HG03135 (cell line): ENCODE measurements around the gene GAMT.
"Not testable (repeated sequence)": the region's sequence is repeated elsewhere in the genome, so short reads cannot be mapped to it uniquely, and the experiment has no call there.

ENCODE experiments used
- ATAC-seq: cut with Tn5 transposase; IDR thresholded peaks from one replicate; pipeline ENCODE4 v1.9.1; 2021; ENCODE audit warnings: mild to moderate bottlenecking, moderate library complexity; ENCODE audit not compliant: unreplicated experiment

Gene GAMT

DNA sequence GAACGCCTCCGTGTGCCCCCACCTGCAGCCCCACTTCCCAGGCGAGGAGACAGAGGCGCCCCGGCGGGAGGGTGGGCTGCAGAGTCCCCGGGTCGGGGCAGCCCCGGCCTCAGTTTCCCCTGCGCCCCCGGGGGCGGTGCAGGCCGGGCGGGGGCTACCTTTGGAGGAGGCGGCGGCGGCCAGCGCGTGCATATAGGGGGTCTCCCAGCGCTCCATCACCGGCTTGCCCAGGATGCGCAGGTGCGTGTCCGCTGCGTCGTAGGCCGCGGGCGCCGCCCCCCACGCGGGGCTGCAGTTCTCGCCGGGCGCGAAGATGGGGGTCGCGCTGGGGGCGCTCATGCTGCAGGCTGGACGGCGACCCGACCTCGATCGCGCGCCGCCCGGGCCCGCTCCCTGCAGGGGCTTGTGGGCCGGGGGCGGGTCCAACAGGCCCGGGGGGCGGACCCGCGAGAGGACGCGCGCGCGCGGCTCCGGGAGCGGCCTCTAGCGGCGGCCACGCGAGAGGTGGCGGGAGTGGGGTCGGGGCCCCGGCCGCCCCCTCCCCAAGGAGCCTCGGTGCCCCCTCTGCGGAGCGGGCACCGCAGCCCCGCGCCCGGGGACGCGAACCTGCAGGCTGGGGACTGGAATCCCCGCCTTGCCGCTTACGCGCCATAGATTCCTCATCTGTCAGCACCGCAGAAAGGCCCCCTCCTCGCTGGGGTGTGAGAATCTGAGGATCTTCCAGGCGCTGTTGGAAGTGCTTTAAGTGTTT is at the start of gene GAMT:
Gene GAMT, minus strand, starts transcription at position 405 of the 751 bp plus-strand sequence. Its CDS starts 66 bp downstream, at position 339.
- no peak for ATAC-seq

DNA sequence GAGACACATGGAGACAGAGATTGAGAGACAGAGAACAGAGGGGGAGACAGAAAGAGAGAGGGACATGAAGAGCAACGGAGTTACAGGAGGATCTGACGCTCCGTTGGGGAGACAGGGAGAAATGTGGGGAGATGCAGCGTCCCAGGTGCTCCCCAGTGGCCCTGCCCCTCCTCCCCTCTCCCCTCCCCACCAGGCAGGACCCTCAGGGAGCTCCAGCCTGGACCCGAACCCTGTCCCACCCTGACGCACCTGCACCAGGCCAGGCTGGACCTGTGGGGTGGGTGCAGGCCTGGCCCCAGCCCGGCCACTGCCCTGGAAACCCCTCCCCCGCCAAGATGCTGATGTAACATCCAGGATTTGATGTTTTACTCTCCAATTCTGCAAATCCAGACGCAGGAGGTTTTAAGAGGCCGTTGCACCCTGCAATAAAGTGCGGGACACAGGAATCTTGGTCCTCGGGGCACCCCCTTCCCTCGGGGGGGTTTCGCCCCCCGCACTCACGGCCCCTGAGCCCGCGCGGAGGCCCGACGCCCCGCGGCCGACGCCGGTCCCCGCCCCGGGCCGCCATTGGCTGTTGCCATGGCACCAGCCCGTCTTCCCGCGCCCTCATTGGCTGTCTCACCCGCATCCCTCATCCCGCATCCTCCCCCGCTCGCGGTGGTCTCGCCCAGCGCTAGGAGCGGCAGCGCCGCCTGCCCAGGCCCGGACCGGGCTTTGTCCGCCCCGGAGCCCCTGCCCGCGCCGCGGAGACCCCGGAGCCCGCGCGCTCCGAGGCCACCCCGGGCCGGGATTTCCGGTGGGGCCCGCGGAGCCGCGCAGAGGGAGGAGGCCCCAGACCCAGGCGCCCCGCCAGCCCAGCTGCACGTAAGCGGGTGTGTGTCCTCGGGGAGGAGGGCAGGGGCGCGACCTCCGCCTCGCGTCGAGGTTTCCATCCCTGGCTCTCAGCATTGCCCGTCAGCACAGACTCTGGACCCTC is 48.4 kb upstream of the GAMT start, which contains the start of gene APC2:
Gene APC2, plus strand, starts transcription at position 655 of the 976 bp plus-strand sequence. CDS start 2,881 bp downstream, outside the sequence.
- no peak for ATAC-seq

DNA sequence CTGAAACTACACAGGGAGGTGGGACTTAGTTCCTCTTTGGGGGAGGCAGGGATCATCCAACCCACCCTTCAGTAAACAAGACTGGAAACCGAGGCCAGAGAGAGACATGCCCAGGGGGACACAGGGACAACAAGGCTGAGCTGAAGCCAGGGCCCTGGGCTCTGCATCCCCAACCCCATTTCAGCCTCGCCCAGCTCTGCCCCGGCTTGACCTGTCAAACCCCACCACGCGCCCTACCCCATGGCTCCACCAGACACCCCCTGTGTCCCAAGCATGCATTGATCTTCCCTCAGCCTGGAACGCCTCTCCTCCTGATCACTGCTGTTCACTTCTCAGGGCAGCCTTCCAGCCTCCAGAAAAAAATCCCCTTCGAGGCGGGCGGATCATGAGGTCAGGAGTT is 46.6 kb upstream of the GAMT start:
- ATAC-seq: no peak

DNA sequence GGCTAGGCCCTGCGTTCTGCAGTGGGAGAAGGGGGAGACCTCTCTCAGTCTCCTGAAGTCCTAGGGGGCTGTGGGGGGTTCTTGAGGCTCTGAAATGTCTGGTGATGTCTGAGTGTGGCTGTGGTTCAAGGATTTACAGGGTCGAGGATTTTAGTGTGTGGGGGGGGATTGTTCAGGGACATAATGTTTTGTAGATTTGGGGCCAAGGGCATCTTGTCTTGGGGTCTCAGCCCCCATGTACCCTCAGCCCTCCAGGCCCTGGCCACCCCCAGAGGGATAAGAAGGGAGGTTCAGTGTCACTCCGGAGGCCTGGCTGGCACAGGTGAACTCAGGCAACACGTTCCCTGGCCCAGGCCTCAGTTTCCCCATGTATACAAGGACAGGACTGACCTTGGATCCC is 46.2 kb upstream of the GAMT start:
- no peak for ATAC-seq

DNA sequence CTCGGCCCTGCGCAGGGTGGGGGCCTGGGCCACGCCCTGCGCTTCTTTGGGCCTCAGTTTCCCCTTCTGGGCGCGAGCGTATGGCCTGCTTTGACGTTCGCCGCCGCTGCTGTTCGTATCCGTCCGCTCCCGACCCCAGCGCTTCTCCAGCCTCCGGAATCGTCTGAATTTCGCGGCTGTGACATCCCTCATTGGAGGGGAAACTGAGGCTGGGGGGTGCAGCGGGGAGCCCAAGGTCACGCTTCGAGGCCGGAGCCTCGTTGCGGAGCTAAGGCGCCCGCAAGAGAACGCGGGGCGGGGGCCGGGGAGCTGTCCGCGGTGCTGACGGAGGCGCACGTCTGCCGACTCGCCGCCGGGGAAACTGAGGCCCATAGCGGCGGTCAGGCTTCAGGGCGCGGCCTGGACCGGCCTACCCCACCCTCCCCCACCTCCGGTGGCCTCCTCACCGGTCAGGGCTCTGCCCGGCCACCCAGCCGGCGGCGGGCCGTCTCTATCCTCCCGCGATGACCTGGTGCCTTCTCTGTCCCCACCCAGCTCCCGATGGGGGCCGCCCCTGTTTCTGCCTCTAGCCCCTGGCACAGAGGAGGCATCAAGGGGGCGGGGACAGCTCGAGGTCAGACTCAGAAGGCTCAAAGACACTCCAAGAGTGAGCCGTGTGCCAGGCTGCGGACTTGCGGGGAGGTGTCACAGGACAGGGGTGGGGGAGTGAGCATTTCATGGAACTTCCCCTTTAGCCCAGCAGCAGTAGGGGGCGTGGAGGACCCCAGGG is 45.6 kb upstream of the GAMT start:
- ATAC-seq: no peak

DNA sequence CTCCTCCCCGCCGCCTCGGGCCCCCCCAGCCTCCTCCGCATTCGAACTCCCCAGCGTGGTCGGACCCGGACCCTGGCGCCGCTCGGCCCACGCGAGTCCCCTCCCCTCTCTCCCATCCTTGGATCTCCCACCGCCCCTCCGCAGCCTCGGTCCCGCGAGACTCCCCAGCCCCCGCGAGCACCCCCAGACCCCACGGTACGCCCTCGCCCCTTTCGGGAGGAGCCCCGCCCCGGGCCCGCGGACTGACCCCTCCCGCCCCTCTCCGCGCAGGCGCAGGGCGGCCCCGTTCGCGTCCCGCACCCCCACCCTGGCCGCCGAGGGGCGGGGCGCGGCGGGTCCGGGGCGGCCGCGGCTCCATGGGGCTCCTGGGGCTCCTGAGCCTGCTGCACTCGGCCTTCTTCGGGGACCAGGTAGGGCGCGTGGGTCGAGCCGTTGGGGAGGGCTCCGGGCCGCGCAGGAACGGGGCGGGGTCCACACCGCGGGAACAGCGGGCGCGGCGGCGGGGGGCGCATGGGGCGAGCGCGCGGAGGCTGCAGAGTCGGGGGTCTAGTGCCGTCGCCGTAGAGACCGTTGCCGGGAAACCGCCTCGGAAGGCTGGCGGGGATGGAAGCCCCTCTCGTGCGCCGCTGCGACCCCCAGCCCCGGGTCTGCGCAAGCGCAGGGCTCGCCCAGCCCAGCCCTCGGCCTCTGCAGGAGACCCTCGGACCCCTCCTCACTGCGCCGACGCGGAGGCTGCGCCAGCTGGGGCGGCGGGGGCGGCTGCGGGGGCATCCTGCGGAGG is 44.8 kb upstream of the GAMT start:
- ATAC-seq: no peak

DNA sequence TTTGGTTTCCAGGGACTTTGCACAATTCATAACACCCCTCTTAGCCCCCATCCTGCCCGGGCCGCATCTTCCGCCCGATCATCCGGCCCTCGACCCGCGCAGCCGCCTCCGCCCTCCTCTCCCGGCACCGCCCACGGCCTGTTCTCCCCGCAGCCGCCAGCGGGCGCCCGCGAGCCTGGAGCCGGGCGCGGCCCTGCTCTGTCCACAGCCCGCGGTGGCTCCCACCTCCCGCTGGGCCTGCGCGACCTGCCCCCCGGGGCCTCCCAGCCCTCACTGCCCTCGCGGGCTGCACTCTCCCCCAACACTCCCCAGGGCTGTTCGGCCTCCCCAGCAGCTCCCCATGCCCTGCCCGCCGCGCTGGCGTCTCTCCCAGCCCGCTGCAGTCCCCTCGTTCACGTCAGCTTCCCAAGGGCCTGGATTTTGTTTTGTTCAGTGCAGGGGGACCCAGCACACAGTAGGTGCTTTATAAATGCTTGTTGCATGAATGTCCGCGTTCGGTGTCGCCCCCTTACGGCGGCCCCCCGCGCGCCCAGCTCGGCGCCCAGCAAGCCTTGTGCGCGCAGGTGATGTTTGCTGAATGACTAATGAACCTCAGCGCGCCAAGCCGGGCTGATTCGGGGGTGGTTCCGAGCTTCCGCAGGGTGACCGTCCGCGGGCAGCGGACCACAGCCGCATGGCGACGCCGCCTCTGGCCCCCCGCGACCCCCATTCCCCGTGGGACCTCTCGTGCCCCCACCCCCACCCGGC is 44.0 kb upstream of the GAMT start:
- ATAC-seq: no peak

DNA sequence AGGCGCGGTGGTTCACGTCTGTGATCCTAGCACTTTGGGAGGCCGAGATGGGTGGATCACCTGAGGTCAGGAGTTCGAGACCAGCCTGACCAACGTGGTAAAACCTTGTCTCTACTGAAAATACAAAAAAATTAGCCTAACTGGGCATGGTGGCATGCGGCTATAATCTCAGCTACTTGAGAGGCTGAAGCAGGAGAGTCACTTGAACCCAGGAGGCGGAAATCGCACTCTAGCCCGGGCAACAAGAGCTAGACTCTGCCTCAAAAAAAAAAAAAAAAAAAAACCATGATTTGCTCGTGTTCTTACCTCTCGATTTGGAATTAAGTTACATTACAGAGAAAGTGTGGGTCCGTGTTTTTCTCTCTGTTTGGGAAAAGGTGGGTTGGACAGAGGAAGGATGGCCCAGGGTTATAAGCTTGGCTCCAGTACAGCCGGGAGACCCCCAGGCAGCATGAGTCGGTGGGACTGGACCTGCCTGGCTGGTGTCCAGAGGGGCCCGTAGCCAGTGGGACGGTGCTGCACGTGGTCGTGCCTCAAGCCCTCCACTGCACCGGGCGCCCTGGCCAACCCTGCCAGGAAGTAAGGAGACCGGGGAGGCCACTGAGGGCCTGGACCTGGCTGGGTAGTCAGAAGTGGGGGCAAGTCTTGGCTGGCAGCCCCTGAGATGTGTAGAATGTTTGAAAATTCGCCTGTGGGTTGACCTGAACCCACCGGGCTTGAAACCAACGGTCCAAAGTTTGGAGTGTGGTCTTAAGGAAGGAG is 40.5 kb upstream of the GAMT start:
- no peak for ATAC-seq

DNA sequence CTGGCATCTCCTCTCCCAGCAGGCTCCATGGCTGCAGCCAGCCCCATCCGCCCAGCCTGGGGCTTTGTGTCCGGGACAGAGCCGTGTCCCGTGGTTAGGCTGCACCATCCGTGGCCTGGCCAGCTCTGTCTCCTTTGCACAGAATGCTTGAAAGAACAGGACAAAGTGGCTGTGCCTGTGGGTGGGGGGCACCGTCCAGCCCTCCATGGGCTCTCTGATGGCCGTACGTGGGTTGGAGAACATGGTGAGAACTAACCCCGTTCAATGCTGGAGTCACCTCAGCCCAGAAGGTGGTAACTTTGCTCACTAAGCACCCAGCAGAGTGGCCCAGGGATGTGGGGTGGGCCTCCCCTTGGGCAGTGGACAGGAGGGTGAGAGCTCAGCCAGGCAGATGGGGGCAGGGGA is 39.7 kb upstream of the GAMT start:
- no peak for ATAC-seq

DNA sequence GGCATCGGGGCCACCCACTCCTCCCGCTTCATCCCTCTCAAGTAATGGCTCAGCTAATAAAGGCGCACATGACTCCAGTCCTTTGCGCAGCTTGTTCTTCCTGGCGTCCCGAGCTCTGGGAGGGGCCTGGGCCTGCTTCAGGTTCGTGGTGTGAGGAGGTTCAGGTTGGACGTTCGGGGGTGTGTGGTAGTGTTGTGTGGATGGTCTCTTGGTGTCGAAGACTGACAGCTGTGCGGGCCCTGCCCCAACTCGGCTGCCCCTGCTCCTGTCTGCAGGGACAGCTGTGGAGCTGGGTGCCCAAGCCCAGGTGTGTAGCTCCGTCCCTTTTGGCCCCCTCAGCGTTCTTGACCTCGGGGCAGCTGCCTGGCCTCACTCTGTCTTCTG is 39.1 kb upstream of the GAMT start:
- ATAC-seq: no peak

DNA sequence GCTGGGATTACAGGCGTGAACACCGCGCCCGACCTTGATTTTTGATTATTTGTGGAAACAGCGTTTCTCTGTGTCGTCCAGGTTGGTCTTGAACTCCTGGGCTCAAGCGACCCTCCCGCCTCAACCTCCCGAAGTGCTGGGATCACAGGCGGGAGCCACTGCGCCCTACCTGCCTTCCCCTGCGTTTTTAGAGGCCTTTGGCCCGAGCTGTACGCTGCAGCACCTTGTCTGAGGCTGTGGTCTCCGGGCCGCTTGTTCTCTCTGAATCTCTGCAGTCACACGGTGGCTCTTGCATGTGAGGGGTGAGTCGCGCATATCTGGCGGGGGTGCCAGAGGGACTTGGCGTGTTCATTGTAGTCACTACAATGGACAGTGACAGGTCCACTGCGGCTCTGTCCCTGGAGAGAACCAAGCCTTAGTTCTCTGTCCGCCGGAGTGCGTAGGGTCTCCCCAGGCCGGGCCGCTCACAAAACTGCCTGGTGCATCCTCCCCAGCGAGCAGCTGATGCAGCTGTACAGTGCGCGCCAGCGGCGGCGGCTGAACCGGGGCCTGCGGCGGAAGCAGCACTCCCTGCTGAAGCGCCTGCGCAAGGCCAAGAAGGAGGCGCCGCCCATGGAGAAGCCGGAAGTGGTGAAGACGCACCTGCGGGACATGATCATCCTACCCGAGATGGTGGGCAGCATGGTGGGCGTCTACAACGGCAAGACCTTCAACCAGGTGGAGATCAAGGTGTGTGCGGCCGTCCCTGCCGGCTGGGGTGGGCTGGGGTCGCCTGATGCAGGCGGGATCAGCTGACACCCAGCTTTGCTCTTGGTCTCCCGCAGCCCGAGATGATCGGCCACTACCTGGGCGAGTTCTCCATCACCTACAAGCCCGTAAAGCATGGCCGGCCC is 38.4 kb upstream of the GAMT start:
- ATAC-seq: not testable (repeated sequence)

DNA sequence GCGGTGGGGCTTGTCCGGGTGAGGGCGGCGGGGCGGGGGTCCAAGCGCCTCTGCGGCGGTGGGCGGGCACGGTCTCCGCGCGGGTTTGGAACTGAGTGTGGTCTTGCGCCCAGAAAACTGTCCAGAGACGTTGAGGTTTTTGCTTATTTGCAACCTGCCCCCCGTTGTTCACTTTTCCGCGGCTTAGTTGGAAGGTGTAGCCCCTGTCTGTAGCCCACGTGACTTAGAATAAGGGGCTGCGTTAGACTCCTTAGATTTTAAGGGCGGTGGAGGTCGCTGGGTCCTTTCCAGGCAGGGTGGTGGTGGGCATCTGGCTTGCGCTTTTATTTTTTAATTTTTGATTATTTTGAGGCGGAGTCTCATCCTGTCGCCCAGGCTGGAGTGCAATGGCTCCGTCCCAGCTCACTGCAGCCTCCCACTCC is 37.6 kb upstream of the GAMT start:
- ATAC-seq: peak; percentile 9

DNA sequence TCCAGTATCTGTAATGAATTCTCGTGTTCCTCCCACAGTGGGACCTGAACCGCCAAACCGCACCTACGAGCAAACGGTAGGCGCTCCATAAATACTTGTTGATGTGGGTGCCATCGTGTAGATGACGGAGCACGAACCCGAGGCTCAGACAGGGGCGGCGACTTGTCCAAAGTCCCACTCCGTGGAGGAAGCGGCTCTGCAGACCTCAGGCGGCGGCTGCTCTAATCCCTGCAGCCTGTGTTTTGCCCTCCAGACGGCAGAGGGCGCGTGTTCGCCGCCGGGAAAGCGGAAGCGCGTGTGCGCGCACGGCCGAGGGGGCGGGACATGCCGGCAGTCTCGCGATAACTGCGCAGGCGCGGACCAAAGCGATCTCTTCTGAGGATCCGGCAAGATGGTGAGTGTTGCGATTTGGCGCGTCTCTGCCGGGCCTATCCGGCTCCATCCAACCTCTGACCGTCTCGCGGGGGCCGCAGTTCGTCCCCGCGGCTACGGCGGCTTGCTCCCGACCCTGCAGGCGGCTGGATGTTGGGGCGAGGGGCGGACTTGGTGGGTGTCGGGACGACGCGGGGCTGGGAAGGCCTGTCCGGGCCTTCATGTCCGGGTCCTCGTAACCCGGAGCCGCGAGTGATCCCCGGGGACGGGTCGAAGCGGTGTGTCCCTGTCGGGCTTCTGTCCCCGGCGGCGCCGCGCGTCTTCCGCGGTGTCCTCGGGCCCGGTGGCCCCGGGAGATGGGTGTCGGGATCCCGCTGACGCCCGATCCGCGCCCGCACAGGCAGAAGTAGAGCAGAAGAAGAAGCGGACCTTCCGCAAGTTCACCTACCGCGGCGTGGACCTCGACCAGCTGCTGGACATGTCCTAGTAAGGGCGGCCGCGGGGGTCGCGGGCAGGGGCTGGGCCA is 36.9 kb upstream of the GAMT start, which contains the start of gene RPS15:
Gene RPS15, plus strand, starts transcription at position 362 of the 898 bp plus-strand sequence. Its CDS starts 30 bp downstream, at position 392.
- peak; percentile 79 for ATAC-seq

DNA sequence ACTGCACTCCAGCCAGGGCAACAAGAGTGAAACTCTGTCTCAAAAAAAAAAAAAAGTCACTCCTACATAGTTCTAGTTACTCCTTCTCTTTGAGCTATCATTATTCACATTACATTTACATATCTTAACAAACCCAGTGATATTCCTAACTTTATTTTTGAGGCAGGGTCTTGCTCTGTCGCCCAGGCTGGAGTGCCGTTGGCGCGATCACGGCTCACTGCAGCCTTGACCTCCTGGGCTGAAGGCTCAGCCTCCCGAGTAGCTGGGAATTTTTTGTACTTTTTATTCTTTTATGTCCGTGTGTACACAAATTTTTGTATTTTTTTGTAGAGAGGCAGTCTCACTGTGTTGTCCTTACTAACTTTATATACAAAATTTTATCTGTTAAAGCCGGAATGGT is 36.3 kb upstream of the GAMT start:
- no peak for ATAC-seq

DNA sequence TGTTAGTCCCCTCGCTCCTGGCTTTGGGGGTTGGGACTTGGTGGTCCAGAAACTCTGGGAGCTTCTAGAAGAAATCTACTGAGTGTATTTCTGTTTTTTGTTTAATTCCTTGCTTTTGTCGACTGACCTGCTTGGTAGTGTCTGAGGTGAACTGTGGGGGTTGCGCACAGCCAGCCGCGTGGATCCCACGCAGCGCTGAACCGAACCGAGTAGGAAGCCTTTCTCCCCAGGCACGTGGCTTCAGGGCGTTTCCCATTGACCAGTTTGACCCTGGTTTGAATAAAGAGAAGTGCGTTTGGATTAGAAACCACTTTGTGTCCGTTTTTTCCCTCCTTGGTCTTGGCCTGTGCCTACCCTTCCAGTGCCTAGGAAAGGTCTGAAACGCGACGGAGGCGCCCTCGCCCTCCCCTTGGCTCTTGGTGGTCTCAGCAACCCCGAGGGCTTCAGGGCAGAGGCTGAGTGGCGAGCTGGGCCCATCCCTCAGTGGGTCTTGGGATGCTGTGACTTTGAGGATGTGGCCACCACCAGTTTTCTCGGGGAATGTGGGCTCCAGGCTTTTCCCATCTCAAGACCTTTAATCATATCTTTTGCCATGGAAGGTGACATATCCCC is 34.1 kb upstream of the GAMT start:
- no peak for ATAC-seq

DNA sequence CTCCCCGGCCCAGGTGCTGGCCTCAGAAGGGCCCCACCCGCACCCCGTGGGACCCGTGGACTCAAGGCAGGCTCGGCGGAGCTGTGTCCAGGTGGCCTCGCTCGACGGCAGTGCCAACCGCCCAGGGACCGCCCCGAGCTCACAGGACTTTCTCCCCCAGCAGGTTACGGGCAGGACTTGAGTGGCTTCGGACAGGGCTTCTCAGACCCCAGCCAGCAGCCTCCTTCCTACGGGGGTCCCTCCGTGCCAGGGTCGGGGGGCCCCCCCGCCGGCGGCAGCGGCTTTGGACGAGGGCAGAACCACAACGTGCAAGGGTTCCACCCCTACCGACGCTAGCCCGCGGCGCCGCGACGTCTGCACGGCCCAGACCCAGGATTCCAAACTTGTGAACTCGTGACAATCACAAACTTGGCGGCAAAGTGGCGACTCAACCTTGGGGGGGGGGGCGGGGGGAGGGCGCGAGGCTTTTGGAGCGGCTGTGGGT is 33.3 kb upstream of the GAMT start:
- no peak for ATAC-seq
